Measurements from ENCODE around the gene RNF10.

GRCh38 chr12:120534203-120534702 lies at the start of gene RNF10:
- TF ChIP-seq CTCF (IDR thresholded peaks at IDR 0.05; ENCODE audit: poor library complexity): no peak
- TF ChIP-seq EZH2 (IDR thresholded peaks at IDR 0.05; ENCODE audit: borderline replicate concordance): no peak

Measured in hepatocyte (in vitro differentiated cells).